ENCODE results near the gene NCEH1.
A peak's percentile ranks its signal among the peaks of the same experiment; 100 is the strongest.

The NCEH1 gene

DNA sequence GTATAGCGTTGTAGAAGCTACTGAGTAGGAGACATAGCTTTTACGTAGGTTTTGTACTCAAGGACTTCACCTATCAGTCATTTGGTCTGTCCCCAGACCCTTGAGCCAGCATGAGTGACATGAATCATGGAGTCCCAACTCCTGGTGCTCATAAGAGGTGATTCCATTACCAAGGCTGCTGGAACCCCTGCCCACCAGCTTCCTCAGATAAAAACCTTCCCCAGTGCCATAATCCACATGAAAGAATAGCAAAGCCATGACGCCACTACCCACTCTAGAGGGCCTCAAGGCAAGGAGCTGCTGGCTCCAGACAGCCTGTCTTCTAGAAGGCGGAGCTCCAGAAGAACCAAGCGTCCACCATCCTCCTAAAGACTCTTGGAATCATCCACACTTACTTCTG lies 69.6 kb downstream of the NCEH1 start:
- DNase-seq = no peak

DNA sequence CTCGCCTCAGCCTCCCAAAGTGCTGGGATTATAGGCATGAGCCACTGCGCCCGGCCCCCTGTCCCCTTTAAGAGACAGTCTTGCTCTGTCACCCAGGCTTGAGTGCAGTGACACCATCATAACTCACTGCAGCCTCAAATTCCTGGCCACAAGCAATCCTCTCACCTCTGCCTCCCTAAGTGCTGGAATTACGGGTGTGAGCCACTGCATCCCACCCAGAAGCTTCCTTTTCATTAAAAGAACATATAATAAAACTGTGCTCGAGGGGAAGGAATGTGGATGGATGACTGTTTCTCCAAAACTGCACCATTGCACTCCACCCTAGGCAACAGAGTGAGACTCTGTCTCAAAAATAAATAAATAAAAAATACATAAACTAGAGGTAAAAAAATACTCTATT lies 70.1 kb downstream of the NCEH1 start:
- no peak for DNase-seq

DNA sequence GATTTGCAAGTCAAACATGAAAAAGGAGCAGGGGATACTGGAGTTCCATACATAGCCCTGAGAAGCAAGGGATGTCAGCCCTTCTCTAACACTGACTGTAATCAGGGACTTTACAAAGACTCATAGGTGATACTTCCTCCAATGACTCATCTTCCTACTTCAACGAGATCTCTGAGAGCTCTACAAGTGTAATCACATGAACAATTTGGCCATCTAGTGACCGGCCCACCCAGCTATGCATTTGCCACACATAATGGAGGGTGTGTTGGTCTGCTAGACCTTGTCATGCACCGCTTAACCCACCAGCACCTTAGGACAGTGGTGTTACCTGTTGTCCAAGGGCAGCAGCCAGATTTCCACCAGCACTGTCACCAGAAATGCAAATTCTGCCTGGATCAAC lies 75.3 kb downstream of the NCEH1 start:
- peak; percentile 20 to 24 for DNase-seq

DNA sequence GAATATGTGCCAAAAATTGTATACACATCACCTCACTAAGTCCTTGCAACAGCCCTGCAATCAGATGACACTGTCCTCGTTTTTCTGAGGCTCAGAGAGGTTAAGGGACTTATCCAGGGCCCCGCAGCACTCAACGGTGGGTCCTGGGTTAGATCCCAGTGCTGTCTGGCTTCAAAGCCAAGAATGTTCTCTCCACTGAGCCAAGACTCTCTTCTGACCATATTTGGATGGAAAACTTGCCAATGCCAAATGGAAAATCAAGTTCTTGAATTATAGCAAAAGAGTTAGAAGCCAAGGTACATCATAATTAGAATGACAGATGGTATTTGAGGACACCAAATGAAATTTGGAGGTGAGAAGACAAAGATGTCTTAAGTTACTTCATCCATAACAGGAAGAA lies 75.9 kb downstream of the NCEH1 start:
- no peak for DNase-seq

DNA sequence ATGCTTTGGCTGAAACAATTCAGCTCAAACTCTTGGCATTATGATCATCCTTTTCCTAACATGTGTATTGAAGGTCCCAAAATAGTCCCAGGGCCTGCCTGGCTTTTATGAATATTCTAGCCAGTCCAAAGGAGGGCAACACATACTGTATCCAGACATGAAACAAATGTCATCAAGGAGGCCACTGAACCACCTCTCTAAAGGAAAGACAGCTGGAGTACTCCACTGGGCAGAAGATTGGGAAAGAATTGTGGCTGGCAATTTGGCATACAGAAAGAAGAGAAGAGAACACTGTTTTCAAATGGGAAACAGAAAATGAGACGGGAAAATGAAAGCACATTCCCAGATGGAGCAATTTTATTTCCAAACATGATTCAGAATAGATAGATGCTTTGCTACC lies 80.6 kb downstream of the NCEH1 start:
- DNase-seq = no peak

DNA sequence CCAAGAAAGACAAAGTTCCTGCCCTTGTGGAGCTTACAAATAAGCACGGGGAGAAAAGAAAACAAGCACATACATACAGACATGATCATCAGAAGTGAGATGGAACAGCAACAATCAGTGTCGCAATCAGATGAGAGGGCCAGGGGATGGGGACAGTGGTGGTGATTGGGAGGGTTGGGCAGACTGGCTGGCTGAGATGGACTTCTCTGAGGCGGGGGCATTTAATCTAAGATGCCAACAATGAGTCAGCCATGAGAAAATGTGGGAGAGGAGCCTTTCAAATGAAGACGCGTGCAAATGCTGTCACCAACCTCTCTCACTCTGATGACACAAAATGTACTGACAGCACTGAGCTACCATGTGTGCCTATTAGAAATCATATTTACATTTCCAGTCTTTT lies 81.4 kb downstream of the NCEH1 start:
- DNase-seq = no peak

DNA sequence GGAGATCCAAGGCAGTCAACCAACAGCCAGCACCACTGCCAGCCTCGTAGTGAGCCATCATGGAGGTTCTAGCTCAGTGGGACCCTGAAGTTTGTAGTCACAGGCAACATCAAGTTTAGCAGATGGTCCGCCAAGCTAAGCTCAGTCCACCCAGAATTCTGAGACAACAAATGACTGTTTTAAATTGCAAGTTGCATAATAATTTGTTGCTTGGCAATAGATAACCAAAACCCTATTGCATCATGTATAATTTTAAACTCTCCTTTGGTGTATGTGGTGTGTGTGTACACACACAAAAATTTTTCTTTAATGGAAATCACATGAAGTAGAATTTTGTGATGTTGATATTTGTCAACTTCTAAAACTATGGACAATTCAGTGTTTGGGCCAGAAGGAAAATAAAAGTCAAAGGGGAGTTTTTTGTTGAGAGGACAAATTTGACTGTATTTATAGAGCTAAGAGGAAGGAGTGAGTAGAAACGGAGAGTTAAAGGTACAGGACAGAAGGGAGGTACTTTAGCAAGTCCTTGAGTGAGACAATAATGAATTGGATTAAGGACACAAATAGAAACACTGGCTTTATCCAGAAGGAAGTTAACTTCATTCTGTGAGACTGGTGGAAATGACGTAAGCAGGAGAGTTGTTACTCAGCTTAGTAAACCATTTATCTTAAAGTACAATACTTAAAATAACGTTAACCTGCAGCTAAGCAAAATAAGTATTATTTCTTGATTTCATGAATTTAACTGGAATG lies 83.6 kb downstream of the NCEH1 start:
- no peak for DNase-seq

DNA sequence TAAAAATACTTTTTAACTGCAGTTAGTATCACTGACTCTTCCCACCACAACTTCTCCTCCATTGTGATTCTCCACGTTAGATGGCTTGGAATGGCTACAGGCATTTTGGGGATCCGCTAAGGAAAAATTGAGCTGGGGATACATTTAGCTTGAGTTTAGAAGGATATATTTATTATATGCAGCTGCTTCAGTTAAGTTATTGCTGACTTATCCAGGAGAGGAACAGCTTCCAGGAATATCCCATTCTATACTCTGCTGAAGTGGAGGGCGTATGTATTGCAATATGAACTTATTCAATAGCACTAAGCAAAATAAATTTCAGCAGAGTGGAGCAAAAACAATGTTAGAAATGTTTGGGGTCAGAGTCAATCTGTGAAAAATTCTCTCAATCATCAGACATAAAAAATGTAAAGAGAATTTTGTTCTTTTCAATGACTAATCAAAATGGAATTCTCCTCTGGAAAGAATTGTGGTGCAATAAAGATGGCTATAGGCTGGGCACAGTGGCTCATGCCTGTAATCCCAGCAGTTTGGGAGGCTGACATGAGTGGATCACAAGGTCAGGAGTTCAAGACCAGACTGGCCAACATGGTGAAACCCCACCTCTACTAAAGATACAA lies 84.7 kb downstream of the NCEH1 start:
- no peak for DNase-seq

DNA sequence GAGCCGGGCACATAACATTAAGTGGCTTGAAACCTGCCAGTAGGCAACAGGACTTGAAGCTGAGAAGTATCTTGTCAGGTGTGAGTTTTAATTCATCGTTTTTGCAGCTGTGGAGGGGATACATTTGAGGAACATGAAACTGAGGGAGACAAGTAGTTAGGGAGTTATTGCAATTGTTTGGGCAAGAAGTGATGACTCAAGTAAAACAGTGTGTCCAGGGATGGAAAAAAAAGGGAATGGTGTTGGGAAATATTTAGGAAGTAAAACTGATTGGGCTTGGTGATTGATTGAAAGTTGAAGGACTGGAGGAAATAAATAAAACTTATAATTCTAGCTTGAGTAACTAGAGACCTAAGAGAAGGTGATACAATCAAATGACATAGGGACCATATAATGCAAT lies 85.5 kb downstream of the NCEH1 start:
- DNase-seq = no peak

DNA sequence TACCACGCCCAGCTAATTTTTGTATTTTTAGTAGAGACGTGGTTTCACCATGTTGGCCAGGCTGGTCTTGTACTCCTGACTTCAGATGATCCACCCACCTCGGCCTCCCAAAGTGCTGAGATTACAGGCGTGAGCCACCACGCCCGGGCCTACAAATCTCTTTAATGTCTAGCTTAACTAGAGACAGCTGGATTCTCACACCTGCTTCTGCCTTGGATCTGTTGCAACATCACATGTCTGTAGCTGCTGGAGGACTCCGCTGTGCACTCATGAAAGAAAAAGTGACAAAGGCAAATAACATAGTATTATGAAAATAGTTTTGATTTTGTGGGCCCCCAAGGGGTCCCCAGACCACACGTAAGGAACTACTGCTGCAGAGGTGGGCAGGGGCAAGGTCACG lies 85.9 kb downstream of the NCEH1 start:
- DNase-seq = no peak

DNA sequence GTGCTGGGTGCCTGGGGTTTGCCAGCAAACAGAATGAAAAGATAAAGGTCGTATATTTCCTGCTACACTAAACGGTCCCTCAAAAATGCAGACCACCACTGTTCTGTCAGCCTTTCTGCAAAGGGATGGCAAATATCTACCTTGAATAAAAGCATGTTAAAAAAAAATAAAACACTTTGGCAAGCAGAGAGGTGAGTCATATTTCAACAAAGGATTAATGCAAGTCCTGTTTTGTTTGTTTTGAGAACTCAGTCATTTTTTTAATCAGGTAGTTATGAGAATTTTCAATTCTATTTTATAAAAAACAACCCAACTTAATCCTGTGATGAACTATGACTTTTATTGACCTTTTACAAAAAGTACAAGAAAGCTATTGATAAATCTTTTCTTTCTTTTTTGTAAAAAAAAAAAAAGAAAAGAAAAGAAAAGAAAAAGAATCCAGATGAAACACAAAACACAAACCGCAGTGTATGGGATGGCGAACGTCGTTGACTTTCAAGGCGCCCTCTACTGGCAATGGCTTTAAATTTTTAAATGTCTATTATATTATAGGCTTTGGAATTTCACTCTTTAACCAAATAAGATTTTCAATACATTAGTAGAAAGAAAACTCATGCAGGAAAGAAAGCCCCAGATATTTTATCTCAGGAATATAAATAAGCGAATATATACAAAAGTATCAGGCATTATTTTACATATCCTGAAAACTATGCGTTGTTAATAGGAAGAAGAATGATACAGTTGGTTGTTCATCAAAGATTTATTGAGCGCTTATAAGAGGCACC lies 87.8 kb downstream of the NCEH1 start:
- DNase-seq = peak in 1 of 2 experiments; percentile 28

DNA sequence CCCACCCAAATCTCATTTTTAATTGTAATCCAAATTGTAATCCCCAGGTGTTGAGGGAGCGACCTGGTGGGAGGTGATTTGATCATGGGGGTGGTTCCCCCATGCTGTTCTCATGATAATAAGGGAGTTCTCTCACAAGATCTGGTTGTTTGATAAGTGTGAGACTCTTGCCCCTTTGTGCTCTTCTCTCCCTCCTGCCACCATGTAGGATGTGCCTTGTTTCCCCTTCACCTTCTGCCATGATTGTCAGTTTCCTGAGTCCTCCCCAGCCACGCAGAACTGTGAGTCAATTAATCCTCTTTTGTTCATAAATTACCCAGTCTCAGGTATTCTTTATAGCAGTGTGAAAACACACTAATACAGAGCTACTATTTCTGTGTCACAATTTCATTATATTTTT lies 88.7 kb downstream of the NCEH1 start:
- DNase-seq = no peak

DNA sequence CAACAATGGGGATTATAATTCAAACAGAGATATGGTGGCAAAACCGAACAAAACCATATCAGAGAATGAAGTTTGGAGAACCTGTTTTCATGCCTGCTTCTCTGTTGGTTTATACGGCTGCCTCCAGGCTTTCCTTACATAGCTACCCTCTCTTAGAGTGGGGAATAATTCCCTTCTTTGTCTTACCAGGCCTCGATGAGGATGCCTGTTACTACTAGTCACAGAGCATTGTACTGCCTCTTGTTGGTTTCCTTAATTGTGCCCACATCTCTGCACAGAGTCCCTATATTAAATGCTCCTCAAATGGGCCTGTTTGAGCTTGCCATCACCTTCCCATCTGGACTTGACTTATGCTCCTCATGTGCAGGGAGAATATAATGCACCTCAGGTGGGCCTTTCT lies 92.9 kb downstream of the NCEH1 start:
- no peak for DNase-seq

DNA sequence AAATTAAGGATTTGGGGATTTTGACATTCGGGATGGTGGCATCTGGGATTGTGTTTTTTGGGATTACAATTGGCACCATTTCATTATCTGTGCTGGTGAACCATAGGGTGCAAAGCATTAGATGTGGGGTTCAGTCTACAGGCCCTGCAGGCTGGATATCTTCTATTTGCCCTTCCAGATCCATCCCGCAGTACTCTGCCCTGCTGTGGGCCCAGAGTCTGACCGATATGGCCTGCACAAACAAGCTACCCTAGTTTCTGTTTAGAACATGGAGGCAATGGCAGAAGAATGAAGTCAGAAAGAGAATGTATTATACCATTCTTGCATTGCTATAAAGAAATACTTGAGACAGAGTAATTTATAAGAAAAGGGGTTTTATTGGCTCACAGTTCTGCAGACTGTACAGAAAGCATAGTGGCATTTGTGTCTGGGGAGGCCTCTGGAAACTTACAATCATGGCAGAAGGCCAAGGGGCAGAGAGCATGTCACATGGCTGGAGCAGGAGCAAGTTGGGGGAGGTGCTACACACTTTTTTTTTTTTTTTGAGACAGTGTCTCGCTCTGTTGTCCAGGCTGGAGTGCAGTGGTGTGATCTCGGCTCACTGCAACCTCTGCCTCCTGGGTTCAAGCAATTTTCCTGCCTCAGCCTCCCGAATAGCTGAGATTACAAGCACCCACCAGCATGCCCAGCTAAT lies 93.7 kb downstream of the NCEH1 start:
- DNase-seq = no peak

DNA sequence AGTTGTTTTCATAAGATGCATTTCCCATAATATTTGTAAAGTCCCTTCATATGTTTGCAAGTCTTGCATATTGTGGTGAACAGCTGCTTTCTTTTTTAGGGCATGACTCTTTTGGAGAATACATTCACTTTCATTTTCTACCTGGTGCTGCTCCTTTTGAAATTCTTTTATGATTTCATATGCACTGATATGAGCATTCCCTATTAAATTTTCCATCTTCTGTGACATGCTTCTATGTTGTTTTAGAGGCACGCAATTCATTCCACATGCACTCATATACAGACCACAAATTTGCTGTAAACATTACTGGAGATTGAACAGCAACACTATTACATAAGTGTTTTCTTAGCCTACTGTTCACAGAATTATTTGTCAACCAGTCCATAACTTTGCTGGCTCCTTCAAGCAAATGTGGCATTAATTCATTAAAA lies 94.8 kb downstream of the NCEH1 start:
- no peak for DNase-seq

DNA sequence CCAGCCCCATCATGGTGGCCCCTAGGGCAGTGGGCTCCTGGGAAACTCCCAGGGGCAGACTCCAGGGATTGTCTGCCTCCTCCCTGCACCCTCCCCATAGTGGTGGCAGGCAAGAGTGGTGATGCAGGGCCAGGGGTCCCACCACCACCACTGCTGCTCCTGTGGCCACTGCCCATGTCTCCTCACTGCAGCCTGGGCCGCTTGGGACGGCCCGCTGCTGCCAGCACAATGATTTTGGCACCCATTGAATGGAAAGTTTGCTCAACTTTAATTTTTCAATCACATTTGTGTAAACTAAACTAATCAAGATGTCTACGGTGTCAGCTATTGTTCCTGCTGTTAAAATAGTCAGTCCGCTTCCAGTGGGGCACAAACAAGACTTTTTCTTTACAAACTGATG lies 95.6 kb downstream of the NCEH1 start:
- DNase-seq = no peak

DNA sequence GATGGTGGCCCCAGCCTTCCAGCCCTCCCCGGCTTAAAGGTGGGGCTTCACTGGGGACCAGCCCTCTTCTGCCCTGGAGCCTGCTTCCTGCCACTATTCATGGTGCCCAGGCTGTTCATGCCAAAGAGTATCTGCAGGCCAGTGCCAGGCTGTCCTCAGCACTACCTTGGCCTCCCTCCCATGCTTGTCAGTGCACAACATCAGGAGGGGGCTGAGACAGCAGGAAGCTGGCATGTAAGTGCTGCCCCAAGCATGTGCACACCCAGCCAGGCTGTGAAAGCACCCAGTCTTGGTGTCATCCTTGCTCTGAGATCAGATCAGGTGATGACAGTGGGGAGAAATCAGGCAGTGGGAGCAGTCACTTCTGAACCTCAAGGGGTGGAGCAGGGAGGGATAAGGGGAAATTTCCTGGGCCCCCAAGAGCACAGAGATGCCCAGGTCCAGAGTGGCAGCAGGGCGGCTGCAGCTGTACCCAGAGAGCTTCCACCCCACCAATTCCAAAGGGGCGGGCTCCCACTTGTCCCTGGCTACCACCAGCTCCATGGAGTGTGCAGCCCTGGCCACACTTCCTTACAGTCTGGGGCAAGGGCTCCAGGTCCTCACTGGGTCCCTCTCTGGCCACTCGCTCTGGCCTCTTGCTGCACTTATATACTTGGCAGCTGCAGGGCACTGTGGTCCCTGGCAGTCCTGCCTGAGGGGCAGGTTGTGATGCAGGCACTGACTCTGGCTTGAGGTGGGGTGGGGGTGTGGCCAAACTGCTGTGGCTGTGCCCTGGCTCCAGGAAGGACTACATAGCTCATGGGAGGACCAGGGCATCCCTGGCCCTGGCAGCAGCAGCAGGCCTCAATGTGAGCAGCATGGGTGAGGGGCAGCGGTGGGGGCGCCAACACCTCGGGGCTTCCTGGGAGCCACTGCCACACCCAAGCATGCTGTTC lies 96.3 kb downstream of the NCEH1 start:
- no peak for DNase-seq

DNA sequence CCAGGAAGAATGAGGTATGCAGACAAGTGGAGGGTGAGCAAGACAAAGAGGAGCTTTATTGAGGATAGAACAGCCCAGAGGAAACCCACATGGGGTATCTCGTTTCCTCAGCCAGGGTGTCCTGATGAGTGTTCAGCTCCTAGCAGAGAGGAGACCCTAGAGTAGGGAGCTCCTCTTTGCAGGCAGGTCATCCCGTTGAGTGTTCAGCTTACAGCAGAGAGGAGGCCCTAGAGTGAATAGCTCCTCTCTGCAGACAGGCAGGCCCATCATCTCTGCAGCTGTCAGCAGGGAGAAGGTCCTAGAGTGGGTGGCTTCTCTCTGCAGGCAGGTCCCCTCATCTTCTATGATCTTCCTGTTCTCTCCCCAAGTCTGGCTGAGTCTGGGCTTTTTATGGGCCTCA lies 97.0 kb downstream of the NCEH1 start:
- no peak for DNase-seq

DNA sequence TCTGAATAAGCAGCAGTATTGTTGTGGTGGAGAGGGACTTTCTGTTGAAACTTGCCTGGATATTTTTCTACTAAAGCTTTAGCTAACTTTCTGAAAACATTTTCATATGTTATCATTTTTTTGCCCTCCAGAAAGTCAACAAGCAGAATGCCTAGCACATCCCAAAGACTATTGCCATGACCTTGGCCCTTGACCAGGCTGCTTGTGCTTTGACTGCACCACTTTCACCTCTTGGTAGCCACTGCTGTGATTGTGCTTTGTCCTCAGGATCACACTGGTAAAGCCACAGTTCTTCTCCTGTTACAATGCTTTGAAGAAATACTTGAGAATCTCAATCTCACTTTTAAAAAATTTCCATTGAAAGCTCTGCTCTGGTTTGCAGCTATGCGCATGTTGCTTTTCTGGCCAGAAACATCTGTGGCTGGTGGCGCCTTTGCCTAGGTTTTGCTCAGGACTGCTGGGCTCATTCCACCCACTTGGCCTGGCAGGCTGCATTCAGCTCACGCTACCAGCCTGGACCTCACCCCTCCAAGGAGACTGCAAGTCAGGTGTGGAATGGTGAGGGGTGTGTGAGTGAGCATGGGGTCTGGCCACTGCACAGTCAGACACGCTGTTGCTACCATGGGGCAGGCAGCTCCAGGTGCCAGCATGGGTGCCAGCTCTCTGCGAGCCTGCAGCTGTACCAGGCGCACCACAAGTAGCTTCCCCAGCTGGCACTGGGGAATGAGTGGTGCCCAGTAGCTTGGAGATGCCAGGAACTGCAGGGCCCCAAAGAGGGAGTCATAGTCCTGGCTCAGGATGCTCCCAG lies 97.8 kb downstream of the NCEH1 start:
- no peak for DNase-seq

DNA sequence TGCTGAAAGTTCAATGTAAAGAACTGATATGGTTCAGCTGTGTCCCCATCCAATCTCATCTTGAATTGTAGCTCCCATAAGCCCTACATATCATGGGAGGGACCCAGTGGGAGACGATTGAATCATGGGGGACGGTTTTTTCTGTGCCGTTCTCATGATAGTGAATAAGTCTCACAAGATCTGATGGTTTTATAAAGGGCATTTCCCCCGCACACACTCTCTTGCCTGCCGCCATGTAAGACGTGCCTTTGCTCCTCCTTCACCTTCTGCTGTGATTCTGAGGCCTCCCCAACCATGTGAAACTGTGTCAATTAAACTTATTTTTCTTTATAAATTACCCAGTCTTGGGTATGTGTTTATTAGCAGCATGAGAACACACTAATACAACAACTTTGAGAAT lies 101.1 kb downstream of the NCEH1 start:
- DNase-seq = no peak

DNA sequence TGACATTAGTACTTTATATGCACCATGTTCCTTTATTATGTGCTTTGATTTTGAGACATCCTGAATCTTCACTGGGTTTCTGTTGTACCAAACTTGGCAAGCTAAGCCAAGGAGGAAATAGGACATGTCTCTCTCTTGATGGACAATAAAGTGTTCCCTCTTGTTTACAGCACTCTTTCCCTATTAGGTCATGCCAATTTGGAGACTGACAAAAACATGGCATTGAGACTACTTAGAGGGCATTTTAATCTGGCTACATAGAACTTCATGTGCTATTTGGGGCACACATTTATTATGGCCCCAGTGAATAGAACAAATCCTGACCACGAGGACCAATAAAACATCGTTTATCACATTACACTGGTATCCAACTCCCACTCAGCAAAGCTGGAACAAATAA lies 102.3 kb downstream of the NCEH1 start:
- DNase-seq = no peak

Data from activated T-cell treated with anti-CD3 and anti-CD28 coated beads, Interleukin-2, amount 50 U/mL, for 48 hours (primary cell).